ENCODE measurements around the gene LRMDA.
"Not testable (repeated sequence)": the region's sequence is repeated elsewhere in the genome, so short reads cannot be mapped to it uniquely, and the experiment has no call there.

LRMDA gene

DNA sequence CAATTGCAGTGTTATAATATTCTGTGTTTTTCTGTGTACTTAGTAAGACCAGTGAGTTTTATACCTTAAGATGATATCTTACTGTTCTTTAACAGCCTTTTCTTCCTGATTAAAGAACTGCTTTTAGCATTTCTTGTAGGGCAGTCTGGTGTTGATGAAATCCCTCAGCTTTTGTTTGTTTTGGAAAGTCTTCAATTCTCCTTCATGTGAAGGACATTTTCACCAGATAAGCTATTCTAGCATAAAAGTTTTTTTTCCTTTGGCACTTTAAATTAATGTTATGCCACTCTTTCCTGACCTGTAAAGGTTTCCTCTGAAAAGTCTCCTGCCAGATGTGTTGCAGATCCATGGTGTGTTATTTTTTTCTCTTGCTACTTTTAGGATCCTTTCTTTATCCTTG lies 1059.8 kb downstream of the LRMDA start:
- Histone ChIP-seq H3K4me1 (ENCODE audit: insufficient read depth, low read length) (no peaks in the 10 kb centered on the region), H3K36me3 (ENCODE audit: insufficient read depth, low read length) (no peaks in the 10 kb centered on the region), H3K9me3 (ENCODE audit: low read length) (no peaks in the 10 kb centered on the region), H2AFZ (ENCODE audit: low read depth, low read length) (no peak overlapping the region), H3K27me3 (ENCODE audit: insufficient read depth, low read length) (no peaks in the 10 kb centered on the region), H3K4me3 (ENCODE audit: low read length) (no peak overlapping the region)

DNA sequence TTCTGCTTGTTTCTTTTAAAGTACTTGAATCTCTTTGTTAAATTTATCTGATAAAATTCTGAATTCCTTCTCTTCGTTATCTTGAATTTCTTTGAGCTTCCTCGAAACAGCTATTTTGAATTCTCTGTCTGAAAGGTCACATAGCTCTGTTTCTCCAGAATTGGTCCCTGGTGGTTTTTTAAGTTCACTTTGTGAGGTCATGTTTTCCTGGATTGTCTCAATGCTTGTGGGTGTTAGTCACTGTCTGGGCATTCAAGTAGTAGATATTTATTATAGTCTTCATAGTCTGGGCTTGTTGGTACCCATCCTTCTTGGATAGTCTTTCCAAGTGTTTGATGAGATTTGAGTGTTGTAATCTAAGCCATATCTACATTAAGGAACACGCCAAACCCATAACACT lies 1060.6 kb downstream of the LRMDA start:
- H2AFZ ChIP-seq (ENCODE audit: low read depth, low read length) = no peak overlapping the region
- no peaks in the 10 kb centered on the region for H3K9me3 ChIP-seq (ENCODE audit: low read length)
- H3K4me3 ChIP-seq (ENCODE audit: low read length) = no peak overlapping the region
- H3K36me3 ChIP-seq (ENCODE audit: insufficient read depth, low read length) = no peaks in the 10 kb centered on the region
- H3K4me1 ChIP-seq (ENCODE audit: insufficient read depth, low read length) = no peaks in the 10 kb centered on the region
- no peaks in the 10 kb centered on the region for H3K27me3 ChIP-seq (ENCODE audit: insufficient read depth, low read length)

DNA sequence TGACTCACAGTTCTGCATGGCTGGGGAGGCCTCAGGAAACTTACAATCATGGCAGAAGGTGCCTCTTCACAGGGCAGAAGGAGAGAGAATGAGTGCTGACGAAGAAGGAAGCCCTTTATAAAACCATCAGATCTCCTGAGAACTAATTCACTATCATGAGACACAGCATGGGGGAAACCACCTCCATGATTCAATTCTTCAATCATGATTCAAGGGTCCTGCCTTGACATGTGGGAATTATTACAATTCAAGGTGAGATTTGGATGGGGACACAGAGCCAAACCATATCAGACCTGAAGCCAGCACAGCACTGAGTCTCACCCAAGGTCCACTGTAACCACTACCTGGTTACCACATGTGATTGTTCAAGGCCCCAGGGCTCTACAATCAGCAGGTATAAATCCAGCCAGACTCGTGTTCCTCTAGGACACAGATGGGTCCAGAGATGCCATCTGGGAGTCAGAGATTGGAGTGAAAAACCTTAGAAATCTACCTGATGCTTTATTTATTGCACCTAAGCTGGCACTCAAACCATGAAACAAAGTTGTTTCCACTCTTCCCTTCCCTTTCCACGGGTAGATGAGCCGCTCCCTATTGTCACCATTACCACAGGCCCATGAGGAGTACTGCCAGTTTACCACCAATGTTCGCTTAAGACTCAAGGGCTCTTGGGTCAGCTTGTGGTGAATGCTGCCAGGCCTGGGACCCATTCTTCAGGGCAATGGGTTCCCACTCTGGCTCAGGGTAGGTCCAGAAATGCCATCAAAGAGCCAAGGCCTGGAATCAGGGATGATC lies 1061.5 kb downstream of the LRMDA start:
- Histone ChIP-seq H3K36me3 (ENCODE audit: insufficient read depth, low read length) (no peaks in the 10 kb centered on the region), H2AFZ (ENCODE audit: low read depth, low read length) (no peak overlapping the region), H3K27me3 (ENCODE audit: insufficient read depth, low read length) (no peaks in the 10 kb centered on the region), H3K4me3 (ENCODE audit: low read length) (no peak overlapping the region), H3K4me1 (ENCODE audit: insufficient read depth, low read length) (no peaks in the 10 kb centered on the region), H3K9me3 (ENCODE audit: low read length) (no peaks in the 10 kb centered on the region)

DNA sequence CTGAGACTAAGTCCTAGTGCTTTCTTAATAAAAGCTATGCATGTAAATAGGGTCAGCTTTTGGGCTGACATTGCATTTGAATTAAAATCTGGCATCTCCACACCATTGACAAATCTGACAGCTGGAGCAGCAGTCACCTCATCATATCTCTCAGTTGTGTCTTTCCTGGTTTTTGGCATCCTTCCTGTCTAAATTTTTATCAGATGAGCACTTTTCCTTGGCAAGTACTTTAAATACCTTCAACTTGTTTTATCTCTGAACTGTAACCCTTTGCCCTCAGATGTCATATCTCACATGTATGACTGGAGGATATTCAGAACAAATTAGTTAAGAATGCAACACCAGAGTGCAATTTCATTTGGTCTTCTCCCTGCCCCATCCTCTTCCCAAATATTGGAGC lies 1066.2 kb downstream of the LRMDA start:
- Histone ChIP-seq H3K9me3 (ENCODE audit: low read length) (no peaks in the 10 kb centered on the region), H3K4me3 (ENCODE audit: low read length) (no peak overlapping the region), H3K36me3 (ENCODE audit: insufficient read depth, low read length) (no peaks in the 10 kb centered on the region), H2AFZ (ENCODE audit: low read depth, low read length) (no peak overlapping the region), H3K4me1 (ENCODE audit: insufficient read depth, low read length) (no peaks in the 10 kb centered on the region), H3K27me3 (ENCODE audit: insufficient read depth, low read length) (no peaks in the 10 kb centered on the region)

DNA sequence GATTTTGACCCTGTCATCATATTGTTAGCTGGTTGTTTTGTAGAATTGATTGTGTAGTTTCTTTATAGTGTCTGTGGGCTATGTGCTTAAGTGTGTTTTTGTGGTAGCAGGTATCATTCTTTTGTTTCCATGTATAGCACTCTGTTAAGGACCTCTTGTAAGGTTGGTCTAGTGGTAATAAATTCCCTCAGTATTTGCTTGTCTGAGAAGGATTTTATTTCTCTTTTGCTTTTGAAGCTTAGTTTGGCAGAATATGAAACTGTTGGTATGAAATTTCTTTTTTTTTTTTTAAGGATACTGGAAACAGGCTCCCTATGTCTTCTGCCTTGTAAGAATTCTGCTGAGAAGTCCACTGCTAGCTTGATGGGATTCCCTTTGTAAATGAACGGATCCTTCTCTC lies 1073.4 kb downstream of the LRMDA start:
- no peak overlapping the region for H3K4me3 ChIP-seq (ENCODE audit: low read length)
- no peaks in the 10 kb centered on the region for H3K27me3 ChIP-seq (ENCODE audit: insufficient read depth, low read length)
- H3K4me1 ChIP-seq (ENCODE audit: insufficient read depth, low read length) = no peaks in the 10 kb centered on the region
- H2AFZ ChIP-seq (ENCODE audit: low read depth, low read length) = no peak overlapping the region
- H3K36me3 ChIP-seq (ENCODE audit: insufficient read depth, low read length) = no peaks in the 10 kb centered on the region
- H3K9me3 ChIP-seq (ENCODE audit: low read length) = no peaks in the 10 kb centered on the region

DNA sequence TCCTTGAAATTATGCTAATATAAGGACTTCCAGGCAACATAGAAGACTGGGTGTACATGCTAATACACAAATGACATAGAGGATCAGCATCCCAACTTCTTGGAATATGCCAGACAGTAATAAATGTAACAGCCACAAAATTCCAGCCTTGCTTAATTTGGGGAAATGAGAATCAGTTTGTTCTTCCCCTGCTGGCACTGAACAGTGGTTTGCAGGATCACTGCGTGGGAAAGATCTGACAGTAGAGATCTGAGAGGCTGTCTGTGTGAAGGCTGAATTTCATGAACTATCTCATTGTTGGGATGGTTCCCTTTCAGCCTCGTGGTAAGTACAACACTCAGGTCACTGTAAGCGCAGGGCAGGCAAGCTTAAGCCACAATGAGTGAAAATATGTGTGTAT lies 1078.0 kb downstream of the LRMDA start:
- Histone ChIP-seq H3K27me3 (ENCODE audit: insufficient read depth, low read length) (no peaks in the 10 kb centered on the region), H2AFZ (ENCODE audit: low read depth, low read length) (no peak overlapping the region), H3K4me1 (ENCODE audit: insufficient read depth, low read length) (no peaks in the 10 kb centered on the region), H3K36me3 (ENCODE audit: insufficient read depth, low read length) (no peaks in the 10 kb centered on the region), H3K9me3 (ENCODE audit: low read length) (no peaks in the 10 kb centered on the region), H3K4me3 (ENCODE audit: low read length) (no peak overlapping the region)

DNA sequence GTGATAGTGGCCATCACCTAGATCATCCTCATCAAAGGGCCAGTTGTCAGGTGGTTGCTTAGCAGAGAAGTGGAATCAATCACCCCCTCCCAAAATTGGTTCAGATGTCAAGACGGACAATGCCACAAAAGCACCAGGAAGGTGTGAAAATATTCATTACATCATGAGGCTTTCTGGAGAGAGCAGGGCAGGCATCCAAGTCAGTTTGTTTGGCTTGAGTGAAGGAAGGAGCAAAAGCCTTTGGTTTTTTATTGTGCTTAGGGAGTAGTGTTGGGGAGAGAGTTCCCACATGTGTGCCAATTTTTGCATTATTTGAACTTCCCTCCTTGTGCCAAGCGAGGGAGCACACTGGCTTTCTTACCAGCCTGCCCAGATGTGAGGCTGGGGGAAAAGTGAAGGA lies 1082.9 kb downstream of the LRMDA start:
- Histone ChIP-seq H3K27me3 (ENCODE audit: insufficient read depth, low read length) (no peaks in the 10 kb centered on the region), H3K9me3 (ENCODE audit: low read length) (no peaks in the 10 kb centered on the region), H3K4me3 (ENCODE audit: low read length) (no peak overlapping the region), H2AFZ (ENCODE audit: low read depth, low read length) (no peak overlapping the region), H3K4me1 (ENCODE audit: insufficient read depth, low read length) (no peaks in the 10 kb centered on the region), H3K36me3 (ENCODE audit: insufficient read depth, low read length) (no peaks in the 10 kb centered on the region)

DNA sequence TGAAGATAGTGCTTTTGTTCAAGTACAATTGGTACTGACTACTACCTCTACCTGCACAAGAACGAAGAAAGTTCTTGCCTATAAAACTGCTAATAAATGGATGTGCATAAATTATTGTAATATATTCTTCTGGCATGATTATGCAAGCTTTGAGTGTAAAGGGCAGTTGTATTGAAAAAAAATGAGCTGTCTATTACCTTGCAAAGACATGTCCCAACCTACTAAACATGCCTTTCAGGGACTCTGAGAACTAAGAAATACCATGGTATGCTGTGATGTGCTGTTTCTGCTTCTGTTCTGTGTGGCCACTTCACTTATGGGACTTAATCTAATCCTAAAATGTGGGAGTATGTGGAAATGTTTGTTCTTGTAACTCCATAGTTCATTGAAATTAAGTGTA lies 1083.4 kb downstream of the LRMDA start:
- Histone ChIP-seq H3K36me3 (ENCODE audit: insufficient read depth, low read length) (no peaks in the 10 kb centered on the region), H3K9me3 (ENCODE audit: low read length) (no peaks in the 10 kb centered on the region), H3K4me3 (ENCODE audit: low read length) (no peak overlapping the region), H3K27me3 (ENCODE audit: insufficient read depth, low read length) (no peaks in the 10 kb centered on the region), H2AFZ (ENCODE audit: low read depth, low read length) (no peak overlapping the region), H3K4me1 (ENCODE audit: insufficient read depth, low read length) (no peaks in the 10 kb centered on the region)

DNA sequence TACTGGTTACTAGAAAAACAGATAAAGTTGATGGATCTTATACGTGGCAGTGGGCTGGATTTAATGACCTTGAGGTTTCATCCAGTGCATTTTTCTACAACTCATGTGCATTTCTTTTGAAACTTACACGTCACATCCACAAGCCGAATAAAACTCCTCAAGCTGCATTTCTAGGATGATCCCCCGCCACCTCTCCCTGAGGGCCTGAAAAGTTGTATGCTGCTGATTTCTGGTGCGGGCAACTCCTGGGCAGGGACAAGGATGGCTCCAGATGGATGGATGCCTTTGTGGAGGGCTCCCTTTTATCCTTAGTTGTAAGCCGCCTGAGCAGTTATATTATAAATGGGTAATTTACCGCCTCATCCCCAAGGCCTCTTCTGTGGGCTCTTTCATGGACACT lies 1091.1 kb downstream of the LRMDA start:
- H3K36me3 ChIP-seq (ENCODE audit: insufficient read depth, low read length) = no peaks in the 10 kb centered on the region
- no peak overlapping the region for H2AFZ ChIP-seq (ENCODE audit: low read depth, low read length)
- H3K4me1 ChIP-seq (ENCODE audit: insufficient read depth, low read length) = no peaks in the 10 kb centered on the region
- H3K4me3 ChIP-seq (ENCODE audit: low read length) = no peak overlapping the region
- H3K27me3 ChIP-seq (ENCODE audit: insufficient read depth, low read length) = no peaks in the 10 kb centered on the region
- no peaks in the 10 kb centered on the region for H3K9me3 ChIP-seq (ENCODE audit: low read length)

DNA sequence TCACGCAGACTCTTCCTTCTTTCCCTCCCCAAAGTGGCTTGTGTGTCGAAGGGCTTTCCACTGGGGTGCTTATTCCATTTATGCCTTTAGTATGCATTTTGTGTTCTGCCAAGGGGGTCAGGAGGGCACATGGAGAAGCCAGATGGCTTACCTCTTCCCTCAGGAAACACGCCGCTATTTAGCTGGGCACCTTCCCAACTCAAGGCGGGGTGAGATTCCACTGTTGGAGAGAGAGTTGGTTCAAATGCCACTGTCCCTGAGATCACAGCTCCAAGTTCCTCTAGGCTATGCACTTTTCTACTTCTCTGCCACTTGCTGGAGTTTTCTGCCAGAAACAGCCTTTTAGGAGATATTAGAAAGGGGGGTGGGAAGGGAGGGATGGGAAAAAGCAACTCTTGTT lies 1091.8 kb downstream of the LRMDA start:
- Histone ChIP-seq H3K4me1 (ENCODE audit: insufficient read depth, low read length) (no peaks in the 10 kb centered on the region), H3K4me3 (ENCODE audit: low read length) (no peak overlapping the region), H3K9me3 (ENCODE audit: low read length) (no peaks in the 10 kb centered on the region), H3K27me3 (ENCODE audit: insufficient read depth, low read length) (no peaks in the 10 kb centered on the region), H2AFZ (ENCODE audit: low read depth, low read length) (no peak overlapping the region), H3K36me3 (ENCODE audit: insufficient read depth, low read length) (no peaks in the 10 kb centered on the region)

DNA sequence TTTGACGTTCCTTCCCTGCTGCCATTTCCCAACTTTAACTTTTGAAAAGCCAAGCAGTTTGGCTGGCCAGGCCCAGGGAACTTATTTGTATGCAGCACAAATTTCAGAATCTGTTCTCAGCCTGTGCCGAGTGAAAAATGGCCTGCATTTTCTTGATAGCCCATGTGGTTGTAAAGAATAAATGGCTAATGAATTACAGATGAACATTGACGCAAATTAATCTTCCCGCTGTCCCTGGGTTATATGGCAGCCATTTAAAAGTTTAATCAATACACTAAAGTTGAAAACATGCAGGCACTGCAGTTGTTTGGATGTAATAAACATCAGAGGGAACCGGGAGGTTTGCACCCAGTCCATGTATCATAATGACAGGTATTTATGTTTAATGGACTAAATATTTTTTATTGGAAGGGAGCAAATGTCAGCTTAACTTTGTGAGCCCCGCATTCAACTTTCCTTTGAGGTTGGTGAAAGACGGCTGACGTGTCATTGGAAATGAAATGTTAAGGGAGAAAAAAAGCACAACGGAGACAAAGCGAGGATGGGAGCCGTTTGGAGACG lies 1092.4 kb downstream of the LRMDA start:
- Histone ChIP-seq H3K27me3 (ENCODE audit: insufficient read depth, low read length) (no peaks in the 10 kb centered on the region), H3K36me3 (ENCODE audit: insufficient read depth, low read length) (no peaks in the 10 kb centered on the region), H2AFZ (ENCODE audit: low read depth, low read length) (no peak overlapping the region), H3K9me3 (ENCODE audit: low read length) (no peaks in the 10 kb centered on the region), H3K4me3 (ENCODE audit: low read length) (no peak overlapping the region), H3K4me1 (ENCODE audit: insufficient read depth, low read length) (no peaks in the 10 kb centered on the region)

DNA sequence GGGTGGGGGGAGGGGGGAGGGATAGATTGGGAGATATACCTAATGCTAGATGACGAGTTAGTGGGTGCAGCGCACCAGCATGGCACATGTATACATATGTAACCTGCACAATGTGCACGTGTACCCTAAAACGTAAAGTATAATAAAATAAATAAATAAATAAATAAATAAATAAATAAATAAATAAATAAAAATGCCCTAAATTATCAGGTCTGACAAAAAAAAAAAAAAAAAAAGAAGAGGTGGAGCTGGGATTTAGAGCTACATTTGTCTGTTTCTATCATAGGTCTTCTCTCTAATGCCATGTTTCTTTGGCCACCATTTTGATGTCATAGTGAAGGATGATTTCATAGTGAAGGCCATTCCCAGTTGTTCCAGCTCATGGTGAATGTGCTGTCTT lies 1095.4 kb downstream of the LRMDA start:
- H2AFZ ChIP-seq (ENCODE audit: low read depth, low read length); H3K4me3 ChIP-seq (ENCODE audit: low read length); H3K27me3 ChIP-seq (ENCODE audit: insufficient read depth, low read length); H3K4me1 ChIP-seq (ENCODE audit: insufficient read depth, low read length); H3K36me3 ChIP-seq (ENCODE audit: insufficient read depth, low read length); H3K9me3 ChIP-seq (ENCODE audit: low read length): not testable (repeated sequence)

DNA sequence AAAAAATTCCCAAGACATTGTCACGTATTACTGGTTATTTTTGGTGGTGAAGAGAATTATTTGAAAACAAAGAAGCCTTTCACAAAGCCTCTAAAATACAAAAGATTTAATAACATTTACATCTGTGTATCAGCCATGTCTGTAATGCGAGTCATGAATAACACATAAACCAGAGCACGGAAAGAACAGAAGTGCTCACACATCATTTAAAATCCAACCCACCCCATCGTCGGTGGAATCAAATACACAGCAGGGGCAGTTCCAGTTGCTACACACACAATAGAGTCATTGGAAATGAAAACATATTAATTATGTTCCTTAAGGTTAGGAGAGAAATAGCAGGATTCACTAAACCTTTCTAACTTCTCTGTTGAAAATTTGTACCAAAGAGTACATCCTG lies 1108.9 kb downstream of the LRMDA start:
- Histone ChIP-seq H3K27me3 (ENCODE audit: insufficient read depth, low read length) (no peaks in the 10 kb centered on the region), H2AFZ (ENCODE audit: low read depth, low read length) (no peak overlapping the region), H3K9me3 (ENCODE audit: low read length) (no peaks in the 10 kb centered on the region), H3K36me3 (ENCODE audit: insufficient read depth, low read length) (no peaks in the 10 kb centered on the region), H3K4me1 (ENCODE audit: insufficient read depth, low read length) (peaks cover 6% of the 10 kb centered on the region), H3K4me3 (ENCODE audit: low read length) (no peak overlapping the region)

DNA sequence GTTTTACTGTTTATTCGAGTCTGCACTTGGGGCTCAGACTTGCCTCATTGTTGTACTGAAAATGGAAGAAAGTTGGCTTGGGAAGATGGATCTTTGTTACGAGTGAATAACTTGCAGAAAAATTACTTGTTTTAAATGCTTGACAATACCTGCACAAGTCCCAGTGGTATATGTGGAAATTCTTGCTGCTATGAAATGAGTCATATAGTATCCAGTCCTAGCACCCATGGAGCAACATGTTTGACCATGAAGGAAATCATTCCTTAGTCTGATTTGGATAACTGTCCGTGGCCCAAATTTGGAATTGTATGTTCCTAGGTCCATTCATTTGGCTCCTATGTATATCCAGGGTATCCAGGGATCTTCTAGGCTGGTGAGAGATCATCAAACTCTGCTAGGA lies 1109.4 kb downstream of the LRMDA start:
- Histone ChIP-seq H3K27me3 (ENCODE audit: insufficient read depth, low read length) (no peaks in the 10 kb centered on the region), H3K4me1 (ENCODE audit: insufficient read depth, low read length) (peaks cover 6% of the 10 kb centered on the region), H3K36me3 (ENCODE audit: insufficient read depth, low read length) (no peaks in the 10 kb centered on the region), H2AFZ (ENCODE audit: low read depth, low read length) (no peak overlapping the region), H3K9me3 (ENCODE audit: low read length) (no peaks in the 10 kb centered on the region), H3K4me3 (ENCODE audit: low read length) (no peak overlapping the region)
